GM12874 (cell line): Measurements from ENCODE around the gene PF4V1.

Experiments used
- TF ChIP-seq, protein P1 (sequence below): IDR thresholded peaks from 2 replicates; pipeline ENCODE4 v1.5.1; 2011; ENCODE audit warnings: low read depth, mild to moderate bottlenecking, control low read depth, low read length, moderate library complexity; ENCODE audit not compliant: insufficient read depth

The PF4V1 gene

DNA sequence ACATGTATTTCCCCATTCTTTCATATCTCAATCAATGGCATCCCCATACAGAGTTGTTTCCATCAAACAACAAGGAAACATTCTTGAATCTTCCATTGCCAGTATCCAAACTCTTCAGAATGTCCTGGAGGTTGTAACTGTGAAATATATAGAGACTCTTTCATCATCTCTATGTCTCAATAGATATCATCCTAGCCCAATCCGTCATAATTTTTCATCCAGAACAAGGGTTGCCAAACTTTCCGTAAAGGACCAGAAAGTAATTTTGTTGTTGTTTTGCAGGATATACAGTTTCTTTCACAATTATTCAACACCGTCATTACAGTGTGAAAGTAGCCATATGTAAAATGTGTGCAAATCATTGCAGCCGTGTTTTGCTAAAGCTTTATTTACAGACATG is 31.8 kb upstream of the PF4V1 start:
- TF ChIP-seq, protein P1, sequence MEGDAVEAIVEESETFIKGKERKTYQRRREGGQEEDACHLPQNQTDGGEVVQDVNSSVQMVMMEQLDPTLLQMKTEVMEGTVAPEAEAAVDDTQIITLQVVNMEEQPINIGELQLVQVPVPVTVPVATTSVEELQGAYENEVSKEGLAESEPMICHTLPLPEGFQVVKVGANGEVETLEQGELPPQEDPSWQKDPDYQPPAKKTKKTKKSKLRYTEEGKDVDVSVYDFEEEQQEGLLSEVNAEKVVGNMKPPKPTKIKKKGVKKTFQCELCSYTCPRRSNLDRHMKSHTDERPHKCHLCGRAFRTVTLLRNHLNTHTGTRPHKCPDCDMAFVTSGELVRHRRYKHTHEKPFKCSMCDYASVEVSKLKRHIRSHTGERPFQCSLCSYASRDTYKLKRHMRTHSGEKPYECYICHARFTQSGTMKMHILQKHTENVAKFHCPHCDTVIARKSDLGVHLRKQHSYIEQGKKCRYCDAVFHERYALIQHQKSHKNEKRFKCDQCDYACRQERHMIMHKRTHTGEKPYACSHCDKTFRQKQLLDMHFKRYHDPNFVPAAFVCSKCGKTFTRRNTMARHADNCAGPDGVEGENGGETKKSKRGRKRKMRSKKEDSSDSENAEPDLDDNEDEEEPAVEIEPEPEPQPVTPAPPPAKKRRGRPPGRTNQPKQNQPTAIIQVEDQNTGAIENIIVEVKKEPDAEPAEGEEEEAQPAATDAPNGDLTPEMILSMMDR = no peak

DNA sequence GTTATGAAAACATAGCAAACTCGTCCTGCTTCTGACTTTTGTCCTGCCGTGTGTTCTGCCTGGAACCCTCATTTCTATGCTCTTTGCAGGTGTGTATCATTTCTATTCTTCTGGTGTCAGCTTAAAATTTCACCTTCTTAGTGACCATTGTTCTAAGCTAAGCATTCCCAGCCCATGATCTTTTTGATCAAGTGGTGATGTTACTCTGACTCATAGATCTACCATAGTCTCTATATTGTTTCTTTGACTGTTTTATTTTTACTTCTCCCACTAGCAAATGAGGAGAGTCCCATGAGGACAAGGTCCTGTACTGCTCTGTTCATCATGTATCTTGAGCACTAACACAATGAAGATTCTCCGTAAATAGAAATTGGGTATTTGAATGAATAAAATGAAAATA is 30.7 kb upstream of the PF4V1 start:
- TF ChIP-seq, protein P1 = no peak

DNA sequence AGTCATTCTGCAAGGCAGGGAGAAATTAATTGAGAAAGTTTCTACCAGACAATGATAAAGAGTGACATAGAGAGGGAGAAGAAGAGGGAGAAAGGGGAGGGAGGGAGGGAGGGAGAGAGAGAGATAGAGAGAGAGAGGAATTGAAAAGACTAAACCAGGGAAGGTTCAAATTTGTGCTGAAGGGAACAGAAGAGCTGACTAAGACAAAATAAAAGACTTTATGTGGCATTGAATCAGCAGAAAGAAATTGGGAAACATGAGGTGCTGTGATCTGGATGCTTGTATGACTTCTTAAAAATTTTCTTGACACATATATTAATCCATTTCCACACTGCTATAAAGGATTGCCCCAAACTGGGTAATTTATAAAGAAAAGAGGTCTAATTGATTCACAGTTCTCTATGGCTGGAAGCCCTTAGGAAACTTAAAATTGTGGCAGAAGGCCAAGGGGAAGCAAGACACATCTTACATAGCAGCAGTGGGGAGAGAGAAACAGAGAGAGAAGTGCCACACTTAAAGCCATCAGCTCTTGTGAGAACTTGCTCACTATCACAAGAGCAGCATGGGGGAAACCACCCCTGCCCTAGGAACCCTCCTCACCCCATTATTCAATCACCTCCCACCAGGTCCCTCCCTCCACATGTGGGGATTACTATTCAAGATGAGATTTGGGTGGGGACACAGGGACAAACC is 30.1 kb upstream of the PF4V1 start:
- TF ChIP-seq, protein P1 = no peak

DNA sequence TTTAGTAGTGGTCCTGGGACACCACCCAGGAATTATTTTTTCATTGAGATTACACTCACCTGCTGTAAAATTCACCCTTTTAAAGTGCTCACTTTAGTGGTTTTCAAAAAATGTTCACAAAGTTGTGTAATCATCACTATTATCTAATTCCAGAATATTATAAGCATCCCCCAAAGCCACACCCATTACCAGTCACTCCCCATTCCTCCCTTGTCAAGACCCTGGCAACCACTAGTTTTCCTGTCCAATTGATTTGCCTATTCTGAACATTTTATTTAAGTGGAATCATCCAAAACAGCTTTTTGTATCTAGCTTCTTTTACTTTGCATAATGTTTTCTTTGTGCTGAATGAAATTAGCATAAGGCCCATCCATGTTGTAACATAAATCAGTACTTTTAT is 29.3 kb upstream of the PF4V1 start:
- TF ChIP-seq, protein P1 = no peak

DNA sequence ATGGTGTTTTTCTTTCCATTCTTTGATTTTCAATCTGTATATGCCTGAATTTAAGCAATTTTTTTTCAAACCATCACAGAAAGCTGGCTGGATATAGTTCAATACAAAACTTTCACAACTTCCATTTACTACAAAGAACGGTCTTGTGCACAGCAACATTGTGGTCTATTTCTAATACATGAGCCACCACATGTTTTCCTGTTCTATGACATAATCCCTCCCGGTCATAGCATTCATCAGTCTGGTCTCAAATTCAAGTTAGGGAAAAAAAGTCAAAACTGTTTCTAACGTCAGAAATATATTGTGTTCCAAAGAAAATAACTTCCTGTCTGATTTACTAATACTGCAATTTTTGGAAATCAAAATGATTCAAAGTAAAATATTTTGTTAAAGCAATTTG is 24.1 kb upstream of the PF4V1 start:
- TF ChIP-seq, protein P1 = no peak

DNA sequence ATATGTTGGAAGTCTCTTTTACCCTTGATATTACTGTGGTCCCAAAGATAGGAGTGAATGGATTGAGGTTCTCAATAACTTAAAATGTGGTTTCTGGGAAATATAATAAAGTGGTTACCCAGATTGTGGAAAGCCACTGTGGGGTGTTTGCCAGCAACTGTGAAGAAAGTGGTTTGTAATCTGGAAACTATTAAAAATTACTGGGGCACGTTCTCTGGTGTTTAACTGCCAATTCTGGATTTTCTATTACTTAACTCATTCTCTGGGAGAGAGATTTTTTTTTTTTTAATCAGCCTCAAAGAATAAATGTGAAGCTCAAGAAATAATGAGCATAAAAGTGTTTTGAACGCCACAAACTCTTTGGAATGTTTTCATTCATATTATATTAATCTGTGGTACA is 21.5 kb upstream of the PF4V1 start:
- TF ChIP-seq, protein P1 = no peak

DNA sequence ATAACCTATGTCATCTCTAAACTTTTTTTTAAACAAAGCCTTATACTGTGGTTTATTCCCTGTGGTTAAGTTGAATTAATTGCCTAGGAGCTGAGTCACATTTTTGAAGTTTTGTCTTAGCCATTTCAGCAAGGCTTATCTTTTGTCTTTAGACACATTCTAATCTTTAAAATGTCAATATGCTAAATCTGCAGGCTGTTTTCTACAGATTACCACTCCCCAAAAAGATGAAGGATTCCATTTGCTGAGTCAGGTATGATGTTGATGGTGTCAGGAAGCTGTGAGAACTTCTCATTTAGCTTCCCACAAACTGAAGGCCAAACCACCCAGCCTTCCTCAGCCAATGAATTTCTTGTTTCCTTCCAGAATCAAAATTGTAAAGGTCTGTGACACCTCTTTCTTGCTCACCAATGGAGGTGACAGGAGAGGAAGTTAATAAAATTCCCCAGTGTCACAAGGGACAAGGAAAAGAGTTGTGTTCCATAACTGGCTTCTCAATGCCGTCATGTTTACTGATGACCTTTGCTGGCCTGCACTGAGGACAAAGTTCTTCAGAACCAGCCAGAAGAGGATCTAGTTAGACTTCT is 20.4 kb upstream of the PF4V1 start:
- TF ChIP-seq, protein P1 = no peak
